ENCODE measurements around the gene TUBG1. TPM values are rescaled to one million over a fixed set of nuclear protein-coding genes. Genes with fewer than 3 reads are reported as not detected.

TUBG1 gene
- total RNA-seq, 1 donor from 2014 or later: 33.9 TPM

GRCh38 chr17:42571435-42572225 lies 37.9 kb upstream of the TUBG1 start:
- H3K4me3 ChIP-seq: no peak overlapping the region
- TF ChIP-seq CTCF (IDR thresholded peaks at IDR 0.05): no peak
- no peak for TF ChIP-seq POLR2AphosphoS5 (IDR thresholded peaks at IDR 0.05; ENCODE audit: insufficient read depth in 1 of 2, low read depth in 1 of 2)
- no peak for TF ChIP-seq POLR2A (IDR thresholded peaks at IDR 0.05)
- peaks cover 17% of the 10 kb centered on the region for H3K4me1 ChIP-seq
- H3K36me3 ChIP-seq: peaks cover 0 to 55% of the 10 kb centered on the region in 2 donors
- no peaks in the 10 kb centered on the region for H3K9me3 ChIP-seq
- no peak for DNase-seq (ENCODE audit: extremely low spot score in 2 of 2)
- no peaks in the 10 kb centered on the region for H3K27me3 ChIP-seq
- intact Hi-C loops (cut with DNase I): loop anchor here (10.0 kb wide), 2 partner anchors 193 to 253 kb away; partner anchors contain the start of genes BECN1 and RAMP2
- no peak overlapping the region for H3K27ac ChIP-seq

DNA sequence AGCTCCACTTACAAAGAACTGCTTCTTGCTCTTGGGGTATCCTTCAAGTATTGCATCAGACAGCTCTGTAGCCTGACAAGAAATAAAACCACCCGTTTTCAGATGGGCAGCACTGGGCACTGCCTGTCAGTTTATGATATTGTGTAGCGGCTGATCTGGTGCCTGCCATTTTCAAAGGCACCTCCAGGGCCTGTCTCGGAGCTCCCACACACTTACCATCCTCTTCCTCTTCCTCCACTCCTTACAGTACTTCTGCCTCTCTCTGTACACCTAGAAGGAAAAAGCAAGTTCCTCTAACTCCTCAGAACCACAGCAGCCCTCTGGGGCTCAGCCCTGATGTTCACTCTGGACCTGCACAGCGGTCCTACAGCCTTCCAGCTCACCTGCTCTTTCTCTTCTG lies 36.4 kb upstream of the TUBG1 start:
- intact Hi-C loops (cut with DNase I): loop anchor here (10.0 kb wide), 2 partner anchors 192 to 252 kb away; partner anchors contain the start of genes BECN1 and RAMP2
- no peak for TF ChIP-seq POLR2A (IDR thresholded peaks at IDR 0.05)
- H3K36me3 ChIP-seq: peaks cover 0 to 55% of the 10 kb centered on the region in 2 donors

DNA sequence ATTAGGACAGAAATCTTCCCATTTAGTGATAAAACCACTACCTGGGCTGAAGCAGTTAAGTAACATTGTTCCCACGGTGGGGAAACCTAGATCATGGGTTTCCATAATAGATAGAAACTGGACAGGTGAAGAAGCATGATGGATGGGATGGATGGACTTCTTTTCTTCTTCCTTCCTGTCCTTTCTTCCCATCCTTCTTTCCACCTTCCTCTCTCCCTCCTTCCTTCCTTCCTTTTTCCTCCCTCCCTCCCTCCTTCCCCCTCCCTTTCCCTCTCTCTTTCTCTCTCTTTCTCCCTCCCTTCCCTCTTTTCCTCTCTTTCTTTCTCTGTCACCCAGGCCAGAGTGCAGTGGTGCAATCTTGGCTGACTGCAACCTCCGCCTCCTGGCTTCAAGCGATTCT lies 35.0 kb upstream of the TUBG1 start:
- Histone ChIP-seq H3K4me1 (peaks cover 21% of the 10 kb centered on the region), H3K27ac (no peak overlapping the region), H3K4me3 (no peak overlapping the region), H3K36me3 (peaks cover 0 to 42% of the 10 kb centered on the region in 2 donors), H3K27me3 (no peaks in the 10 kb centered on the region), H3K9me3 (no peaks in the 10 kb centered on the region)
- TF ChIP-seq CTCF (IDR thresholded peaks at IDR 0.05): no peak
- no peak for TF ChIP-seq POLR2AphosphoS5 (IDR thresholded peaks at IDR 0.05; ENCODE audit: insufficient read depth in 1 of 2, low read depth in 1 of 2)
- intact Hi-C loops (cut with DNase I): loop anchor here (1.0 to 10.0 kb wide), 3 partner anchors 106 to 250 kb away; partner anchors contain the start of genes BECN1 and RAMP2
- DNase-seq (ENCODE audit: extremely low spot score in 2 of 2): no peak

More for the DNA sequence above, 36.4 kb upstream of the TUBG1 start:
- Histone ChIP-seq H3K27me3 (no peaks in the 10 kb centered on the region), H3K27ac (no peak overlapping the region), H3K4me1 (peaks cover 16% of the 10 kb centered on the region), H3K4me3 (no peak overlapping the region), H3K9me3 (no peaks in the 10 kb centered on the region)
- DNase-seq (ENCODE audit: extremely low spot score in 2 of 2): no peak

GRCh38 chr17:42577140-42577531 lies 32.3 kb upstream of the TUBG1 start:
- intact Hi-C loops (cut with DNase I): loop anchor here (10.0 kb wide), 2 partner anchors 188 to 248 kb away; partner anchors contain the start of genes BECN1 and RAMP2
- H3K9me3 ChIP-seq: no peaks in the 10 kb centered on the region
- H3K4me1 ChIP-seq: peaks cover 21% of the 10 kb centered on the region
- no peak for DNase-seq (ENCODE audit: extremely low spot score in 2 of 2)
- H3K4me3 ChIP-seq: peak overlapping the region; percentile 59 to 66
- H3K36me3 ChIP-seq: peaks cover 0 to 44% of the 10 kb centered on the region in 2 donors
- H3K27ac ChIP-seq: peak overlapping the region; percentile 75
- H3K27me3 ChIP-seq: no peaks in the 10 kb centered on the region
- TF ChIP-seq POLR2AphosphoS5 (IDR thresholded peaks at IDR 0.05; ENCODE audit: insufficient read depth in 1 of 2, low read depth in 1 of 2) (no peak), POLR2A (IDR thresholded peaks at IDR 0.05) (no peak), CTCF (IDR thresholded peaks at IDR 0.05) (no peak)

DNA sequence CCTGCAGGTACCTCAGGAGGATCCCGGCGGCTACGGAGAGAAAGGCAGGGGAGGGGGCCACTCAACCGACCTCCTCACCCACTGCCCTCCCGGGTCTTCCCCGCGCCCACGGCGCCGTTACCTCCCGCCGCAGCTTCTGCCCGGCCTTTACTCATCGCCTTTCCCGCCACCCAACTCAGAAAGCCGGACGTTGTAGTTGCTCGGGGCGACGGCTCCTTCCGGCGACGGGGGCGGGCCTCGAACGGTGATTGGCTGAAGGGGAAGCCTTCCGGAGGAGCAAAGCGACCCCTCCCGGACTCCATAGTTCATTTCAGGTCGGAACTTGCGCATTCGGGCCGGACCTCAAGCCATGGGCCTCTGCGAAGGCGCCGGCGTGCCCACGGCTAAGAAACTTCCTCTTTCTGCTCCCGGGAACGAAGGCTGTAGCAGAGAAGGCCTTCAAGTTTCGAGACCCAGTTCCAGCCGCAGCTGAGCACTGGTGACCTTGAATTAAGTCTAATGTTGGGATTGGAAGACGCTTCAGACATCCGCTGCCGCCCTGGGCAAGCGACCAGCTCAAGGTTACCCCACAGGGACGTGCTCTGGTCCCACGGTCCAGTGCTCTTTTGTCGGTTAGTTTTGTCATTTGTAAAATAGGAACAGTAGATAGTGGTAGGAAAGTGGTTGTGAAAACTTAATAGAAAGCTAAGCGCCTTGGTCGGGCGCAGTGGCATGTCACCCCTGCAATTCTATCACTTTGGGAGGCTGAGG lies 31.8 kb upstream of the TUBG1 start, which contains the start of gene PSMC3IP:
TSS of gene PSMC3IP (minus strand) at position 198 of the 750 bp plus-strand sequence. CDS start at position 155, 43 bp downstream.
- Histone ChIP-seq H3K36me3 (peaks cover 0 to 44% of the 10 kb centered on the region in 2 donors), H3K27me3 (no peaks in the 10 kb centered on the region), H3K27ac (peak within 1 kb of the TSS; percentile 75), H3K4me1 (peaks cover 21% of the 10 kb centered on the region), H3K9me3 (no peaks in the 10 kb centered on the region), H3K4me3 (peak within 1 kb of the TSS; percentile 59 to 66)
- intact Hi-C loops (cut with DNase I): loop anchor here (2.0 to 10.0 kb wide), 3 partner anchors 101 to 247 kb away; partner anchors contain the start of genes BECN1 and RAMP2
- TF ChIP-seq CTCF (IDR thresholded peaks at IDR 0.05) (peak in 2 of 3 experiments; percentile 14 to 25), POLR2AphosphoS5 (IDR thresholded peaks at IDR 0.05; ENCODE audit: insufficient read depth in 1 of 2, low read depth in 1 of 2) (peak; percentile 96 to 97), POLR2A (IDR thresholded peaks at IDR 0.05) (peak in 1 of 2 donors; percentile 56)
- DNase-seq (ENCODE audit: extremely low spot score in 2 of 2): peak in 1 of 2 donors; percentile 96
